HG03135 (cell line): ENCODE measurements around the gene BCAP29.

Experiments used
- ATAC-seq: cut with Tn5 transposase; IDR thresholded peaks from one replicate; pipeline ENCODE4 v1.9.1; 2021; ENCODE audit warnings: mild to moderate bottlenecking, moderate library complexity; ENCODE audit not compliant: unreplicated experiment

BCAP29 gene

GRCh38 chr7:107581387-107582013 is 1.5 kb downstream of the BCAP29 start:
- ATAC-seq = no peak

GRCh38 chr7:107582875-107583274 is 2.8 kb downstream of the BCAP29 start:
- no peak for ATAC-seq

GRCh38 chr7:107584716-107585115 is 4.7 kb downstream of the BCAP29 start:
- no peak for ATAC-seq

- ATAC-seq = no peak
These were observed 8.6 kb downstream of the BCAP29 start for GRCh38 chr7:107588529-107589130.

GRCh38 chr7:107591421-107591820 is 11.4 kb downstream of the BCAP29 start:
- ATAC-seq = no peak

GRCh38 chr7:107592361-107593024 is 12.4 kb downstream of the BCAP29 start:
- ATAC-seq = no peak

- ATAC-seq = no peak
These were observed 13.0 kb downstream of the BCAP29 start for GRCh38 chr7:107593025-107593410.

- ATAC-seq = no peak
These were observed 15.1 kb downstream of the BCAP29 start for GRCh38 chr7:107594961-107595737.

- no peak for ATAC-seq
These were observed 17.0 kb downstream of the BCAP29 start for GRCh38 chr7:107596881-107597581.

GRCh38 chr7:107597582-107597916 is 17.5 kb downstream of the BCAP29 start:
- no peak for ATAC-seq

GRCh38 chr7:107597953-107598352 is 17.9 kb downstream of the BCAP29 start:
- no peak for ATAC-seq

GRCh38 chr7:107599262-107599661 is 19.2 kb downstream of the BCAP29 start:
- ATAC-seq = no peak

- ATAC-seq = no peak
These were observed 20.8 kb downstream of the BCAP29 start for GRCh38 chr7:107600816-107601215.

- ATAC-seq = no peak
These were observed 25.3 kb downstream of the BCAP29 start for GRCh38 chr7:107605218-107605815.

- ATAC-seq = no peak
These were observed 26.3 kb downstream of the BCAP29 start for GRCh38 chr7:107606303-107606702.

GRCh38 chr7:107609811-107610261 is 29.8 kb downstream of the BCAP29 start:
- no peak for ATAC-seq

- no peak for ATAC-seq
These were observed 30.3 kb downstream of the BCAP29 start for GRCh38 chr7:107610323-107610722.

- ATAC-seq = no peak
These were observed 33.4 kb downstream of the BCAP29 start for GRCh38 chr7:107613439-107613838.

GRCh38 chr7:107613948-107614347 is 33.9 kb downstream of the BCAP29 start:
- no peak for ATAC-seq

GRCh38 chr7:107614425-107614824 is 34.4 kb downstream of the BCAP29 start:
- no peak for ATAC-seq
